ENCODE results near the gene EFNA1. TPM values are rescaled to one million over a fixed set of nuclear protein-coding genes. Genes with fewer than 3 reads are reported as not detected.
A peak's percentile ranks its signal among the peaks of the same experiment; 100 is the strongest.

EFNA1 gene
- total RNA-seq, 1 donor from 2014 or later: 41.5 TPM

DNA sequence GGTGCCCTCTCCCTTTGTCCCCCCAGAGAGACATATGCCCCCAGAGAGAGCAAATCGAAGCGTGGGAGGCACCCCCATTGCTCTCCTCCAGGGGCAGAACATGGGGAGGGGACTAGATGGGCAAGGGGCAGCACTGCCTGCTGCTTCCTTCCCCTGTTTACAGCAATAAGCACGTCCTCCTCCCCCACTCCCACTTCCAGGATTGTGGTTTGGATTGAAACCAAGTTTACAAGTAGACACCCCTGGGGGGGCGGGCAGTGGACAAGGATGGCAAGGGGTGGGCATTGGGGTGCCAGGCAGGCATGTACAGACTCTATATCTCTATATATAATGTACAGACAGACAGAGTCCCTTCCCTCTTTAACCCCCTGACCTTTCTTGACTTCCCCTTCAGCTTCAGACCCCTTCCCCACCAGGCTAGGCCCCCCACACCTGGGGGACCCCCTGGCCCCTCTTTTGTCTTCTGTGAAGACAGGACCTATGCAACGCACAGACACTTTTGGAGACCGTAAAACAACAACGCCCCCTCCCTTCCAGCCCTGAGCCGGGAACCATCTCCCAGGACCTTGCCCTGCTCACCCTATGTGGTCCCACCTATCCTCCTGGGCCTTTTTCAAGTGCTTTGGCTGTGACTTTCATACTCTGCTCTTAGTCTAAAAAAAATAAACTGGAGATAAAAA lies 40.7 kb upstream of the EFNA1 start:
- ATAC-seq (ENCODE audit: poor library complexity): no peak
- no peak for DNase-seq
- intact Hi-C loops (cut with DNase I): loop anchor here (10.0 kb wide), 1 partner anchor 182 kb away; no protein-coding TSS in a partner anchor

DNA sequence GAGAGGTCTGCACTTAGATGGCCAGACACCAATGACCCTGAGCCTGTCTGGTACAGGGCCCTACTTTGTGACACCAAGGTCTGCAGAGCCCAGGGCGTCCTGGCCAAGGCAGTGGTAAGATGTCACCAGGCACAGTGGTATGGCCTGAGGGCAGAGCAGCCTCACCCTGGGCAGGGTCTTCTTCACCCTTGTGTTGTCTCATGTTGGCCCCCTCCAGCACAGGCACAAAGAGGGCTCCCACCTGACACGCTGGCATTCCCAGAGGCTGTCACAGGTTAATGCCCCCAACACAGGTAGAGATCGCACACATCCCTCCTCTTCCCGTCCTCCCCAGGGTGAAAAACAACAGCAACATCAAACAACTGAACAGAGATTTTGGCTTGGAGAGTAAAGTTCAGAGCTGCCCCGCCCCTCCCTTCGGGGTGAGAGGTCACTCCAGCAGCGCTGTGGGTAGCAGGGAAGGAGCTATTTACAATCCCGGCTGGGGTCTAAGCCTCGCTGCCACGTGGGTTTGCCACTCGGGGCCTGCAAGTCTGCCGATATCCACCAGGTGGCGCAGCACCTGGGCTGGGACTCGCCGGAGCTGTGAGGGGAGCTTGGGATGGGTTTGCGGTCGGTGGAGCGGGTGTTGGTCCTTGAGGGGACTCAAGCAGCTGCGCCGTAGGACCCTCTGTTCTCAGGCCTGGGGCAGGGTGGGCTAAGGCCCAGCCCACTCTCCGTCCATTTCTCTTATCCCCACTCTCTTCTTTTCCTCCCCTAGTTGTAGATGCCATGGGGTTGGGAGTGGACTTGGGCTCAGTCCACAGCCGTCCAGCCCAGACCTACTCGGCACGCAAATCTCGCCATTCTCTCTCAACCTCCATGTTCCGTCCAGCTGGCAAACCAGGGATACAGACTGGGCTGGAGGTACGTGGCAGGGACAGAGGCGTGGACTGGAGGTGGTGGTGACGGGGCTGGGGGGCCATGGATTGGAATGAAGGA lies 36.3 kb upstream of the EFNA1 start:
- intact Hi-C loops (cut with DNase I): loop anchor here (2.0 to 5.0 kb wide), 2 partner anchors 36 to 75 kb away; partner anchors contain the start of gene EFNA1
- ATAC-seq (ENCODE audit: poor library complexity) (peak; percentile 74), DNase-seq (peak; percentile 89)

DNA sequence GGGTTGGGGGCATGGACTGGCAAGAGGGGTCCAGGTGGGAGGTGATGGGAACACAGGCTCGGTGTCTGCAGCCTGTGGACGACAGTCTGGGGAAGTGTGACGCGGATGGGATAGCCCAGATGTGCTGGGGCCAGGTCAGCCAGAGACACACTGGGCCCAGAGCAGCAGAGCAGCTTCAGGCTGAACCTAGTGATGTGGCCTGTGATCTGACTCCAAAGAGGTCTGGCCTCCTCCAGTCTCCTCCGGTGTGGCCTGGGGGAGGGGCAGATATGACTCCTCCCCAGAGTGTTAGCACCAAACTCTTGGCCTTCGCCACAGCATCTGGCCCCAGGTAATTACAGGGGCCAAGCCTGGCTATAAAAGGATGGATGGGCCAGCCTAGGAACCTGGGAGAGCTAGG lies 35.5 kb upstream of the EFNA1 start:
- no peak for ATAC-seq (ENCODE audit: poor library complexity)
- intact Hi-C loops (cut with DNase I): loop anchor here (5.0 kb wide), 1 partner anchor 35 kb away; the partner anchor contains the start of gene EFNA1
- no peak for DNase-seq

GRCh38 chr1:155092641-155093040 lies 35.0 kb upstream of the EFNA1 start:
- intact Hi-C loops (cut with DNase I): loop anchor here (5.0 kb wide), 1 partner anchor 35 kb away; the partner anchor contains the start of gene EFNA1
- no peak for ATAC-seq (ENCODE audit: poor library complexity)
- DNase-seq: no peak

GRCh38 chr1:155093911-155094621 lies 33.6 kb upstream of the EFNA1 start:
- ATAC-seq (ENCODE audit: poor library complexity) (peak; percentile 69), DNase-seq (no peak)
- intact Hi-C loops (cut with DNase I): loop anchor here (5.0 kb wide), 1 partner anchor 33 kb away; the partner anchor contains the start of gene EFNA1

DNA sequence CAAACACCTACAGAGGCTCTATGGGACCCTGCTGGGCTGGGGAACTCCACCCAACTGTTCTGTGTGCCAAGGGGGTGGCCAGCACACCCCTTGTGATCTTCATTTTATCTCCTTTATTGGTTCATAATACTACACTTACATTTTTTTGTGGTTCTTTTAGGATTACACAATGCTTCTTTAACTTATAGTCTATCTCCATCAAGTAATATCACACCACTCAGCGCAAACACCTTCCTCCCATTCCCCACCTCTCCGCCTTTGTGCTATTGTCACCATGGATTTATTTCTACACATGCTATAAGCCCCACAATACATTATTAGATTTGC lies 33.1 kb upstream of the EFNA1 start:
- no peak for DNase-seq
- intact Hi-C loops (cut with DNase I): loop anchor here (5.0 kb wide), 1 partner anchor 33 kb away; the partner anchor contains the start of gene EFNA1
- no peak for ATAC-seq (ENCODE audit: poor library complexity)

DNA sequence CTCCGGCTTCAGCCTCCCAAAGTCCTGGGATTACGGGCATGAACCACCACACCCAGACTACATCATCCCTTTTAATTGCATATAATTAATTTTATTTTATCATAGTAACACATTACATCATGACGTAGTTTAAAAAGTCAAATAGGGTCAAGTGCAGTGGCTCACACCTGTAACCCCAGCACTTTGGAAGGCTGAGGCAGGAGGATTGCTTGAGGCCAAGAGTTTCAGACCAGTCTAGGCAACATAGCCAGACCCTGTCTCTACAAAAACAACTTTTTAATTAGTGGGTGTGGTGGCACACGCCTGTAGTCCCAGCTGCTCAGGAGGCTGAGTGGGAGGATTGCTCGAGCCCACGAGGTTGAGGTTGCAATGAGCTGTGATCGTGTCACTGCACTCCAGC lies 28.3 kb upstream of the EFNA1 start:
- intact Hi-C loops (cut with DNase I): no loop called here
- ATAC-seq (ENCODE audit: poor library complexity): no peak
- DNase-seq: no peak

GRCh38 chr1:155103325-155103724 lies 24.4 kb upstream of the EFNA1 start:
- ATAC-seq (ENCODE audit: poor library complexity) (no peak), DNase-seq (no peak)
- intact Hi-C loops (cut with DNase I): no loop called here

- no peak for DNase-seq
- peak; percentile 69 for ATAC-seq (ENCODE audit: poor library complexity)
- intact Hi-C loops (cut with DNase I): no loop called here
Observed at GRCh38 chr1:155104605-155105534, 22.8 kb upstream of the EFNA1 start.

- DNase-seq: peak; percentile 58
- peak; percentile 18 for ATAC-seq (ENCODE audit: poor library complexity)
Observed at GRCh38 chr1:155105604-155106011, 22.1 kb upstream of the EFNA1 start.

GRCh38 chr1:155106862-155107261 lies 20.8 kb upstream of the EFNA1 start:
- DNase-seq (no peak), ATAC-seq (ENCODE audit: poor library complexity) (no peak)
- intact Hi-C loops (cut with DNase I): no loop called here

More at GRCh38 chr1:155105604-155106011, 22.1 kb upstream of the EFNA1 start:
- intact Hi-C loops (cut with DNase I): no loop called here

DNA sequence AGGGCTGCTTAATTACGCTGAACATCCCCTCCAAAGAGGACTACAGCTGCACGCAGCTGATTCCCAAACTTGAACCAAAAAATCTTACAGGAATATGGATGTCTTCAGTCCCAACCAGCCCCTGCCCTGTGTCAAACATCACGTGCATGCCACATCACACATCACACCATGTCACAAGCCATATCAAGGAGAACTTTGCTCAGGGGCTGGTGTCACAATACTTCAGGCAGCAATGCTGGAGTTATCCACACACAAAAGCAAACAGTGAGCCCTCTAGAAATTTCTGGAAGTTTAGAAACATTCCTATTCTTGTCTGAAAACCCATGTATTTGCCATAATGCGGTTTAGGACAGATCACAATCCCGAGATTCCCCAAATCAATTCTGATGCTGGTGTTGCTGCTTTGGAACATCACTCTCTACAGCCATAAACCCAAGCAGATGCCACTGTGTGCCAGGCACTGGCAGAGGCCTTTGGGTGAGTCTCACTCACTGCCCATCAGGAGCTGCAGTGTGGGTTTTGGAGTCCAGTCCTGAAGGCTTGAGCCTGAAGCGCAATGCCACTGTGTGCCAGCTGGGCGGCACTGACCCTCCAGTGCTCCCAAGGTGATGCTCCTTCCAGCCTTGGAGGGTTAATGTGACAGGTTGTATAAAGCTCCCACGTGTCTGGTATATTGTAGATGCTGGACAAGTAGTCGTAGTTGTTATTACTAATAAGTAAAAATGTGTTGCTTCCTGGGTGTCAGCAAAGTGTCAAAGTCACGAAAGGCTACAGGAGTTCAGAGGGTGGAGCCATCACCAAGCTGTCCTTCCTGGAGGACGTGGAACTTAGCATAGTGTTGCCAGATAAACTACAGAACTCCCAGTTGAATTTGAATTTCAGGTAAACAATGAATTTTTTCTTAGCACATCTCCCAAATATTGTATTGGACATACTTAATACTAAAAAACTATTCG lies 20.1 kb upstream of the EFNA1 start:
- DNase-seq (no peak), ATAC-seq (ENCODE audit: poor library complexity) (no peak)
- intact Hi-C loops (cut with DNase I): no loop called here

DNA sequence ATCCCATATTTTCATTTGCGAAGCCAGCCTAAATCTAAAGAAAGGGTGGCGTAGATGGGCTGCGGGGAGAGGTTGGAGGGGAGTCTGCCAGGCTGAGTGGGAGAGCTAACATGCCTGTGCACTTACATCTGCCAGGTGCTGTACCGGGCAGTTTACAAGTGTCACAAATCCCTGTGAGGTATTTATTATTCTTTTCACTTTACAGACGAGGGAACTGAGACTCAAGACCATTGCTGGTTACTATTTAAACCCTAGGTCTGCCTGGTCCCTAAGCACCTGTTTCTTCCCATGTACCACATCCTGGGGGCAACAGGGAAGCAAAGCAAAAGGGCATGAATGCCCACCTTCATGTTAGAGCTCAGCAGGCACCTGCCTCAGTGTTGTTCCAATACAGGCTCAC lies 19.4 kb upstream of the EFNA1 start:
- DNase-seq (no peak), ATAC-seq (ENCODE audit: poor library complexity) (no peak)
- intact Hi-C loops (cut with DNase I): no loop called here

DNA sequence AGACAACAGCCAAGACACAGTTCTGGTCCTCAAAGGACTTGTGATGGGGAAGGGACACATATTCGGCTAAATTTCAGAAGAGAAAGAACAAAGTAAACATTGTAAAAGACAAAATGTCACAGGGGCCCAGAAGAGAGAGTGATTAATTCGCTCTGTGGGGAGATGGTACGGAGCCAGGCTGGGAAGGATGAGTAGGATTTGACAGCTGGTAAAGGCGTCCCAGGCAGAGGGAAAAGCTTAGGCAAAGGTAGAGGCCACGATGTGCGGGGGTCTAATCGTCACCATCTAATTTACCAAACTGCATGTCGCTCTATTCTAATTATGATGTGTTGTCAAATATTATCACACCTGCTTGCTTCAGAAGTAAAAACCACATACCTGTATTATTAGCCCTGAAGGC lies 17.3 kb upstream of the EFNA1 start:
- intact Hi-C loops (cut with DNase I): no loop called here
- no peak for ATAC-seq (ENCODE audit: poor library complexity)
- no peak for DNase-seq

- intact Hi-C loops (cut with DNase I): no loop called here
- DNase-seq: no peak
- no peak for ATAC-seq (ENCODE audit: poor library complexity)
Observed at GRCh38 chr1:155110826-155111225, 16.9 kb upstream of the EFNA1 start.

GRCh38 chr1:155113450-155113980 lies 14.2 kb upstream of the EFNA1 start:
- DNase-seq: no peak
- no peak for ATAC-seq (ENCODE audit: poor library complexity)
- intact Hi-C loops (cut with DNase I): no loop called here

All from Right ventricle myocardium superior (tissue), 1 donor.